Bone marrow (tissue), 2 donors: ENCODE data around the gene LAMB4.

Experiments
- DNase-seq, 2 donors: peaks; one replicate each; lab custom pipeline; 2025; lab: John Stamatoyannopoulos, UW

LAMB4 gene

DNA sequence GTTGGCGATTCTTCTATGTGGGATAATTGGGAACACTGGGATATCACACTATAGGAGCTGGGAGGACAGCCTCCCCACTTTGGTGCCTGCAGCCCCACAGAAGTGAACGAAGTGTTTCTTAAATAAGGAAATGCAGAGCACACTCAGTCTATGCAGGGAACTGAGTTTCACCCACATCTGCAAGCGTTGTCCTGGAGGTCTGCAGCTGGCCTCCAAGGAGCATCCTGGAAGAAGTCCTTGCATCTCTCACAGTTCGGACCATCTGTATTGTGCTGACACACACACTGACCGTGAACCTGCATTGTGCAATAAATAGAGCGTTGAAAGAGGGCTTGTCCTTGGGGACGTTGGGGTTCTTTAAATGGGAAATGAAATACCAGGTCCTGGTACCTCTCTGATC, 25.8 kb downstream of the LAMB4 start:
- DNase-seq = no peak

DNA sequence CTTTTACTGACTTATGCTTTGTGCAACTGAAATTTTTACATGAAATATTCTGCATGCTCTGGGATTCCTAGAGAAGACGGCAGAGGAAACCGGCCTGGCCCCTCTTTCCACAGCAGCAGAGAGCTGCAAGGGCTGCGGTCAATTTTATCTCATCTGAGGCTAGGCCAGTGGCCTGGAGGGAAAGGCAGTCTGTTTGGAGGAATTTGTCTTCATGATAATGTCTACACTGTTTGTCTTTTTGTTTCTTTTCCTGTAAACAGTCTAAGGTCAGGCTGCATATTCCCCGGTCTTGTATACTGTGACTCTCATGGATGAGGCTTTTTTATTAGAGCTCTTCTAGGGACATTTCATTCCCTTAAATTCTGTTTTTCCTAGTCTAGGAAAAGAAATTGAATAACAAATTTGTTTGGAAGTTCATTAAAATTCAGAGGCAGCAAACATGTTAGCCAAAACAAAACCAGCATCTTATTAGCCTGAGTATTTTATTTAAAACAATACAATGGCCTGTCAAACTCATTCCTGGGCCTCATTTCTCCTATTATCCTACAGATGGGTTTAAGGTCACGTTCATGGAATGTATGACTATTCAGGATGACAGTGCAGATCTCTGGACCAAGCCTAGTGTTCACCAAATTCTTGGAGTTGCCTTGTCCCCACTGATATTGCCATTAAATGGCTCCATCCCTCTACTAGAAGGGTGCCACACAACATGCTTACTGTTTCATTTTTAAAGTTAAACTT, 26.4 kb downstream of the LAMB4 start:
- no peak for DNase-seq

DNA sequence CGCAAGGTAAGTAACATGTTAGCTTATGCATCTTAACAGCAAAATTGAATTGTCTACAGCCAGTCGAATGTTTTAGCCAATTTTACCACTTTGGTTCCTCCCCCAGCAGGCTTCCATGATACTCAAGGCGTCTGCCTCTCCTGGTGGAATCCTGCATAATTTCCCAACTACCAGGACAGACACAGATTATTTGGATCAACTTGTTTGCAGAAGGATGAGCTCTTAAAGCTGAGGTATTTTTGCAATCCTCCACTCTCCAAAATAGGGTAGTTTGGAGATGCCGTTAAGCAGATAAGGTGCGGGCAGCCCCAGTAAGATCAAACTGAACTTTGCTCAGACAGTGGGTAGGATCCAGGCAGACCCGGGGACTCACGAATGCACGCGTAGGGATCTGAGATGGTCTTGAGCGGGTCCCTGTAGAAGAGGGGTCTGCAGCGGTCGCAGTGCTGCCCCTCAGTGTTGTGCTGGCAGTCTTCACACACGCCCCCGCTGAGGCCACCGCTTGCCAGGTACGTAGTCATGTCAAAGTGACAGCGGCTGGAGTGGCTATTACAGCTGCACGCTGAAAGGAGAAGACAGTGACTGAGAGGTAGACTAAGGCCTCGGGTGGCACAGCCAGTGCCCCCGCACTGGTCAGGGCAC, 27.4 kb downstream of the LAMB4 start:
- no peak for DNase-seq

DNA sequence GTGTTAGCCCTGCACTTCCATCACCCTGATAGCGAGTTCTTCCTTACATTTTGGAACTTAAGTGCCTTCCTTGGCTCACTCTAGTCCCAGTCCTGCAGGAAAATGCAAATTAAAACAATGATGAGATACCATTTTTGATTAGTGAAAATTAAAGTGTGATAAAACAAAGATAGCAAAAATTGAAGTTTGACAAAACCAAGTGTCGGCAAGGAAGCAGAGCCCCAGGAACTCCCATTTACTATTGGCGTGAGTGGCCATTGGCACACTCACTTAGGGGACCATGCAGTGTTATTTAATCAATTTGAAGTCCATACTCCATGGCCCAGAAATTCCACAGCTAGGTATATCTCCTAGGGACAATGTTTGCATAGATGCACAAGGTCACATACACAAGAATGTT, 28.4 kb downstream of the LAMB4 start:
- DNase-seq = no peak

DNA sequence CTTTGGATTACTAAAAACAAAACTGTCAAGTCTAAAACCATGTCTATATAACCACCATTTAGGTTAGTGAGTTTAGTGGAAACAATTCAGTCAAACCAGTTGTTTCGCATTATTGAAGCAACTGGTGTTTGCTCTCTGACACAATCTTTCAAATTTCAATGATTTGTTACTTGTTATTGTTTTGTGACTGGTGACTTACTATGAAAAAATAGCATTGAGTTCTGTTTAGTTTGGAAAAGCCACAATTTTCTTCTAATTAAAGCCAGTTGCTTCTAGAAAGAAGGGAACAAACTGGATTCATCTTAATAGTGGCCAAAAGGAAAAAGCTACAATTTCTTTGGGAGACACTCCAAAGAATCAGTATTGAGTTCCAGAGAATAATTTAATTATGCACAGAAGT, 30.4 kb downstream of the LAMB4 start:
- no peak for DNase-seq

DNA sequence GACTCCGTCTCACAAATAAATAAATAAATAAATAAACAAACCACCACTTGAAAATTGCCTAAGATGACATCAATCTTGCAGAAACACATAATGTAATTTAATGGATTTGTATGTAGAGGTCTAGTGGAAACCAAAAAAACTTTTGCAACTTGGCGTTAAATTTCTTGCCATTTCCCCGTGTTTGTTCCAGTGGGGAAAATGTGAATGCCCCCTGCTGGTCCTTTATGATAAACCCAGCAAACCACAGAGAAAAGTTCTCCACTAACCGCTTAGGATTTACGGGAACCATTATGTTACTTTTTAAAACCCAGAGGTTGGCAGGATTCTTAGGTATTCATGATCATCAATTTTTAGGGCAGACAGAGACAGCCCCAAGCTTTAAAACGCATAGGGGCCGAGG, 32.5 kb downstream of the LAMB4 start:
- no peak for DNase-seq

DNA sequence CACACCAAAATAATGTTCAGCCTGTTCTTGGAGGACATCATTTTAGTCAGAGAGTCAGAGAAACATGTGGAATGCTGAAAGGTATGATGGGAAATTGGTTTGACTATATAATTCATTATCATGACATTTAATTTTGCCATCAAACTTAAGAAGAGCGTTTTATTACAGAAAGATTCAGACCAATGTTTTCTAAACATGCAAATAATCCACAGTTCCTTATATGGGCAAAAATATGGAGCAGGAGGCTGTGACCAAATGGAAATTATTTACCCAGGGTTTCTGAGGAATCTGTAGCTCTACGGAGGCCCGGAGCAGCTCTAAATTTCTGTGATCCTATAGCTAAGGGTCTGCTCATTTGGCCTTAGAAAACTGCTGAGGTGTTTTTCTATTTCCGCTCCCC, 33.2 kb downstream of the LAMB4 start:
- DNase-seq = no peak

DNA sequence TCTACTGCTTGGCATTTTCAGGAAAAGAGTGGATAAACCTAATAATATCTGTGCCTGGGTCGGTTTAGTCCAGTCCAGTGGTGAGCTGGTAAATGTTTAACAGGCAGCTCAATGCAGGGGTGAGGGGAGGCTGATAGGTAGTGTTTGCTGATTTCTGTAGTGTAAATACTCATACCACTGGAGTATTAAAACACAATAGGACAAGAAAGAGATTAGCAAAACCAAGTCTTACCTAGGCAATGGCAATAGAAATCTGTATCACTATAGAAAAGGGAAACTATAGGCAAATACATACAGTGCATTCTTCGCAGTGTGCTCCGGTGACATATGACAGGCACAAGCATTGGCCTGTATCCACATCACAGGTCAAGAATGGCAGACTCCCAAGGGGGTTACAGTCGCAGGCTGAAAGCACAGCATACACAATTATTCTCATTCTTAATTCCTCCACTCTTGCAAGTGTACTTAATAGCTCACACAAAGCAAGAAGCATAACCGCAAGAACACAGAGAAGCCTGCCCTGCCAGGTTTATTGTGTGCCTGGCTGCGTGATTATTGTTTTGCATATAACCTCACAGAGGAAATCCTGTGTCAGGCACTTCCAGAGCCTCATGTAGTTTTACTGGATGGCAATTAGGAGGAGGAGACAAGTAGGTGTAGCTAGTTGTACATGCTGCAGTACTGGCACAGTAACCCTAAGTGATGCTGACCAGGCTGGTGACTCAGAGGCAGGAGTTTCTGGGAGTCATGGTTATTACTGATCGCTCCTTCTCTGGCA, 35.0 kb downstream of the LAMB4 start:
- DNase-seq = no peak

DNA sequence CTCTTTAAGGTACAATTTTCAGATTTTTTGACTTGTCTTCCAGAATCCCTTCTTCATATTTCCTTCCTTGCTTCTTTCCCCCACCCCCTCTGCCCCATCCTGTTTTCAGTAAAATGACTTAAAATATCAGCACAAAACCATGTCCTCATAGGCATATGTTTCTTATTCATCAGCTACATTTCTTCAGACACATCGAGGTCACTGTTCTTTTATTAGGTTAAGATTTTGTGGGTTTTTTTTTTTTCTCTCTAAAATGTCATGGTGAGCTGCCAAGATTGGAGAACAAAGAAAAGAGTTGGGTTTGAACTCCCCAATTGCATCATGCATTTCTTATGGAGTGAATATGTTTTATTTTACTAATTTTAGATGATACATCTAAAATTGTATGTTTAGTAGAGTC, 35.8 kb downstream of the LAMB4 start:
- DNase-seq = no peak

DNA sequence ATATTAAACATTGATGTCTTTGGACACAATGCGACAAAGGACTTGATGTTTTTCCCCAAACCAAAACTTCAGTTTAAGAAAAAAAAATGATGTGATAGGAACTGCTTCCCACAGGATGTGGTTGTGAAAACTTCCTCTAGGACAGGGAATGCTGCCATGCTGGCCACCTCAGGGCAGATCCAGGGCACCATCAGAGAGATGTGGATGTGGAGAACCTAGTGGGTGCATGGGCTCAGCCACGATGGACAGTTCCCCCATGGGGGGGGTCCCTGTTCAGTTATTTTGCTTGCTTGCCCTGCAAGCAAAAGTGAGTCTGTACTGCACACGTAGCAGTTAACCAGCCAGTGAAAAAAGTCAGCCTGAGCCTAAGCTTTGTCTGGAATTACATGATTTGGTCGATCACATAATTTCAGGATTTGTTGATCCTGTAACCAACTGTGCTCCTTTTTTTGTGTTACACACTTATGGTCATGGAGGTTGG, 36.3 kb downstream of the LAMB4 start:
- no peak for DNase-seq

DNA sequence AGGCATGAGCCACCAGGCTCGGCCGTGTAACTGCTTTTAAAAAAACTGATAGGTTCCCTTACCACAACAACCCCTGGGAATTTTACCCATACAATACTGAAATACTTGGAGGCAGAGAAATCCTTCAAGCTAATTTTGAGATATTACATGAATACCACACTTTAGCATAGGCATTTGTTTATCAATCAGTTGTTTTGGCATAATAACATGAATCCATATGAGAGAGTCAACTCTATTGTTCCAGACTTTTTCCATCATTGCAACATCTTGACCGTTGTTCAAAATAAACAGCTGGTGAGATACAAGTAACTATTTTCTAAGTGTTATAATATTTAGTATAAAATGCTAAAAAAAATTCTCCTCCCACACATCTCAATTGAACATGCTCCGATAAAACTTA, 36.8 kb downstream of the LAMB4 start:
- no peak for DNase-seq

DNA sequence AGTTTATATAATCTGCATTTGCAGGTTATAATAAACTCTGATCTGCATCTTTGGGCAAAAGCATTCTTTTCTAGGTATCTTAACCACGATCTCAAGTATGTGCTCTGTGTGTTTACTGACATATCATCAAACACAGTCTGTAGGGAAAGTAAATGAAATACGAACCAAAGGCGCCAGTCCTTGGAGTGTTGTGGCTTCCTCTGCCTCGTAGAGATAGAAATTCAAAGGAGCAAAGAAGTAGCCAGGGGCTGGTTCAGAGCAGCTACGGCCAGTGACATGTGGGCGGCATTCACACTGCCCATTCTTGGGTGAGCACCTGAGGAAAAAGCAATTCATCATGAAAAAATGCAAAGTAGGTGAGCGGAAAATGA, 38.7 kb downstream of the LAMB4 start:
- DNase-seq = no peak

DNA sequence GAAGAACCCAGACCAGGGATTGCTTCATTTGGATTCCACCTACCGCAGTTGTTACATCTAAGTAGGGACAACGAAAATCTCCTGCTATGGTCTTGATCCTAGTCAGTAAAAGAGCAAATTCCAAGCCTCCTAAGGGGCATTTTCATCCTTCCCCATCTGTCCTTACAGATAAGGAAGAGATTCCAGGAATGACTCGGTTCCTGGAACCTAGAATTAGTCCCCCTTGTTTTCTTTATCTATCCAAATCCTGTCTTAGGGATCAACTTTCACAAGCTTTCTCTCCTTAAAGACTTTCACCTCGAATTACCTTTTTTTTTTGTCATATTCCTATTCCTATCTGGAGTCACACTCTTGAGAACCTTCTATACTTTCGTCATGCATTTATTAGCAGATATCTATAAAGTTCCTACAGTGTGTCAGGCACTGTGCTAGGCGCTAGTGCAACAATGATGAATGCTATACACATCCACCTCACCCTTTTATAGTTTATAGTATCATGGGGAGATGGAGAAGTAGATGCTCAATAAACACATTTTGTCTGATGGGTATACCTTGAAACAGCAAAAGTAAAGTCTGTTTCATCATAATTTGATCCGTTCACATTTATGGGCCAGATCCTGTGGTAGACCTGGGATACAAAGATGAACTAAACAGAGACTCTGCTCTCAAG, 39.2 kb downstream of the LAMB4 start:
- no peak for DNase-seq

DNA sequence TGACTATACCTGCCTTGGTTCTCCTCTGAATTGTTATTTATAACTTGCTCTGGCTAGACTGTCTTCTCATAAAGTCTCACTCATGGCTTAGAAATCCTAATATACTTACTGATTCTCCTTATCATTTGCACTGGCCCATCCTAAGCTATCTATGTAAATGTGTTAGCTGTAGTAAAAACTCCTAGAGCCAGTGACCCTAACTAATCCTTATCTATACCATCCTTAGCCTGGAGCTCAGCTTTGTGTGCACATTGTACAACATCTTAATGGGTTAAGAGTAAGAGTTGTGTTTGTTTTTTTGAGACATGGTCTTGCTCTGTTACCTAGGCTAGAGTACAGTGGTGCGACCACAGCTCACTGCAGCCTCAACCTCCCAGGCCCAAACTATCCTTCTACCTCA, 40.8 kb downstream of the LAMB4 start:
- no peak for DNase-seq

DNA sequence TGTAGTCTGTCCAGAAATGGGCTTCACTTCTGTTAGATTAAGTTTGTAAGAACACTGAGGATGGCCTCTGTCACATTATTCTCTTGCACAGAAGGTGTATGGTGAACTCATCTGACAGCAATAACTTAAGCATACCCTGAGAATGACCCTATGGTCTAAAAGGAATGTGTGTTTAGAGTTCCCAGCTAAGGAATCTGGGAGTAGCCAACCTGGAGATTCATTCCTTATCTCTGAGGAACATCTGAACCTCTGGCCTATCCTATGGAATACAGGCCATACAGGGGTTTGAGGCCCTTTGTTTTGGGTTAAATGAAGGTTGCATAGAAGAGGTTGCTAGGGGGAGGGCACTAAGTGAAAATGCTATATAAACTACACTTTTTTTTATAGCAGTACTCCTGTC, 41.4 kb downstream of the LAMB4 start:
- DNase-seq = no peak

DNA sequence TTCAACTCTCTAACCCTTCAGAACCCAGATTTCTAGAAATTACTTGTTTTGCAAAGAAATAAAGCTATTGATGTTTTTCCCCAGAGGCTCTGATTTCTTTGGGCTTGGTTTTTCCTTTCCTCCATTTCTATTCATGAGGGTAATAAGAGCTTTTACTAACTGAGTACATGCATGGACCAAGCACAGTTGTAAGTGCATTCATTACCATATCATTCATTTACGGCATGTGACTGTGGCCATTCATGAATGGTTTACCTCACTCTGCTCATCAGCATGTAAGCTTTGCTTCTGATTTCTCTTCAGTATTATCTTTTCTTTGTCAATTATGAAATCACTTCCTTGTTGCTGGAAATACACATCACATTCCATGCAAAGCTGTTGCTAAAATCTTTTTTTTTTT, 42.4 kb downstream of the LAMB4 start:
- no peak for DNase-seq

DNA sequence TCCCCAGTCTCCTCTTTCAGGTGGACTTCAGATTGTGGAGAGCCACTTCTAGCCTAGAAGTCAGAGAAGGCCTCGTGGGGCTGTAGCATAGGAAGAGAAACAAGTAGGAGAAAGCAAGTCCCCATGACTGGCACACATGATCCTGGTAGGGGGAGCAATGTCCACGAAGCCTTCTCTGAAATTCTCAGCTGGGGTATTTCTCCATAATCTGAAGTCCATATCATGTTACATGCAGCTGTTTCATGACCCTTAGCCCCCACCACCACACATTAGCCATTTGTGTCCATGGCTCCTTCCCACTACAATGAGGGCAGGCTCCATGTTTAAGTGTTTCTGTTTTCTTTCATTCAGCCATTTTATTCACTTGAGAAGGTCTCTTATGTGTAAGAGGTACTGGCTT, 43.2 kb downstream of the LAMB4 start:
- no peak for DNase-seq

DNA sequence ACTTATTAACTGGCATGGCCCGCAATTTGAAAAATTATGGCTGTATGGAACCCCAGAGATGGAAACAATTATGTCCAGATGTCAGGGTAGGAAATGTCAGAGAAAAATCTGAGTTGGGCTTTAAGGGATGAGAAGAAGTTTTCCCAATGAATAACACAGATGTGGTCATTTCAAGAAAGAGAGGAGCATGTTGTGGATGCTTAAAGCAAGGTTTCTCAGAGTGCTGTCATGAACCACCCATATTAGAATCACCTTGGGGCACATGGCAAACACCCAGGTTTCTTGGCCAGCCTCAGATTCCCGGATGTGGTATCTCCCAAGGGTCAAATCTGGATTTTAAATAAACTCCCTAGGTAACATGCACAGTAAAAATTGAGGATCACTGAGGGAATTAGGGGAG, 43.6 kb downstream of the LAMB4 start:
- DNase-seq = no peak

DNA sequence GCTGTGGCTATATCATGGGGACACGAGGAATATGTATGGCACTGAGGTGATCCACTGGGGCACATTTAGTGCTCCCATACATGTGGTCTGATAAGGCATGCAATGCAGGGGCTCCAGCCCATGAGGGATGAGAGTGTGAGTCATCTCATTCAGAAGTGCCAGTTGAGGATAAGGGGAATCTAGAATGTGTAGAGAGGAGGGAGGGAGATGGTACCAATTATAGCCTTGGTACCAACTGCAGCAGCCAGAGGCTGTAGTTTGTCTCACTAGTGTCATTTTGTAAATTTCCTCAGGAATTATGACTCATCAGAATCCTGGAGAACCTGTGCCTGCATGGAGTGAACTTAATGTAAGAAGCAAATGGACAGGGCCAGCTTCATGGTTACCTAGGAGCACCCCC, 46.2 kb downstream of the LAMB4 start:
- DNase-seq = no peak

DNA sequence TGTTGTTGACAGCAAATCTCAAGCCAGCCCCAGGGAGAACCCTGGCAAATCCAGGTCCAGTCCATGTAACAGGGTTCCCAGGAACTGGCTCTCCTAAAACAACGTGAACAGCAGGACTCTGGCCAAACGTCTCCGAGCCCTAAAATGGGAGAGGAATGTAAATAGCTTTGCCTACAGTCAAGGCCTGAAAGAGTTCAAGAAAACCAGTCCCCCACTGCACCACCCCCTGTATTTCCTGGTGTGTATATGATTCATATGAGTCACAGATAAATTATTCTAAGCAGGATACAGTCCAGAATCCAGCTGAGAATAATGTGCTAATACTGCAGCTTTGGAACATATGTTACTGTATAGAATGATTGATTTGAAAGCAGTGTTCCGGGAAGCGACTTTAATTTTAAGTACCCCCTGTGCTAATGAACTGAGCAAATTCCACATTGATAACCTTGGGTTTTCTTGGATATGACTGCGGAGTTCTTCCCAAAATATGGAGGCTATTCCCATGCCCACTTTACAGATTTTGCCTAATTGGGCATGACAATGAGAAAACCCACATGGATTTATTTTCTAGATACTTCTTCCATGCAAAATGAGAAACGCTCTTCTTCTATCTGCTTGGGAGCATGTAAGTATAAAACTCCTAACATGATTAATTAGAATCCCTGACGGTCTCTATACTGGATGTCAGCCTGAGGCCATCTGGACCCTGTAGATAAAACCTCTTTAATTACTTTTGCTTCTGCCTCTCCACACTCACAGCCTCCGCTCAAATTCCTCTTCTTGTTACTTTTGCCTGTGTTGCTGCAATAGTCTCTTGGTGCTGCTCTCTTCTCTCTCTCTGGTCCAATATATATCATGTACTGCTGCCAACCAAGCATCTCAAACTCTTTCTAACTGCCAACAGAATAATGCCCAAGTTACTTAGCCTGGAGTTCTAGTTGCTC, 50.2 kb downstream of the LAMB4 start:
- DNase-seq = no peak

DNA sequence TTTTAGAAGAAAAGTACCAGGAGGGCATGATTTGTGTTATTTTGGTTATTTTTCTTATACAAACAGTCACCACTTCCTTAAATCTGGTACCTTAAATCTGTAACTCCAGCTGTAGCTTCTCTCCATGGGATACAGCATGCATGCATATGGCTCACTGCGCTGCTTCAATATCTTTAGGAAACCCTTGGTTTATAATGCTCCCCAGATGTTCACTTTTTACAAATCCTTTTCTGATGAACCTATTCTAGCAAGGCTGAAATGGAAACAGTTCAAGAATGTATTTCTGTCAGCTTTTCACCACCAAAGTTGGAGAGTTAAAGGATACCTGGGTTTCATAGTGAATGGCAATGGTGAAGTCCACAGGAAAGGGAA, 50.9 kb downstream of the LAMB4 start:
- DNase-seq = no peak

DNA sequence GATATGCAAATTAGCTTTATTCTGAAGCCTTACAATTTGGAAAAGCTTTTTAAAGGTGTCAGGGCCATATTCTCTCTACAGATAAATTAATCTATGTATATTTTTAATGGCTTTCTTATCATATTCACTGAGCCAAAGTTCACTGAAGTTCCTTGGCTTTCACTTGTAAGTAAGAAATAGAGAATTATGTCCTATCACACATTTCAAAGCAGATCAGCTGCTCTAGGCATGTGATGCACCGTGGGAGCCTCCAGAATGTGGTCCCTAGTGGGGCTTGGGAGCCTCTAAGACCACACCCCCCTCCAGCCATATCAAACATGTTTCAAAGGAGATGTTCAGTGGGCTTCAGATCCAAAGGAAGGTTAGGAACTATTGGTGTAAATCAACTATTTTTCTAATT, 51.5 kb downstream of the LAMB4 start:
- no peak for DNase-seq
